GM12874 (cell line): ENCODE data around the gene NAV2.

Source experiments
- TF ChIP-seq, protein P1 (sequence below): IDR thresholded peaks from 2 replicates; pipeline ENCODE4 v1.5.1; 2011; ENCODE audit warnings: low read depth, mild to moderate bottlenecking, control low read depth, low read length, moderate library complexity; ENCODE audit not compliant: insufficient read depth

NAV2 gene

DNA sequence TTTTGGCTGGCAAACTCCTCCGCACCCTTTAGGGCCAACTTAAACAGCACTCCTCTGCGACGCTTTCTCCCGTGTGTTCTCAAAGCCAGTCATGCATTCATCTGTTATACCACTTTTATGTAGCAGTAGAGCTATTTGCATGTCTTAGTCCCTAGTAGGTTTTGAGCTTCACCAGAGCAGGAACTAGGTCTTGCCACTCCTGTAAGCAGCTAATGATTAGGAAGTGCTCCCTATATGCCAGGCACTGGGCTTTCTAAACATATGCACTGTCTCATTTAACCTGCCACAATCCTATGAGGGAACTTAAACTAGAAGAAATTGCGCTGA lies 266.8 kb downstream of the NAV2 start:
- TF ChIP-seq, protein P1, sequence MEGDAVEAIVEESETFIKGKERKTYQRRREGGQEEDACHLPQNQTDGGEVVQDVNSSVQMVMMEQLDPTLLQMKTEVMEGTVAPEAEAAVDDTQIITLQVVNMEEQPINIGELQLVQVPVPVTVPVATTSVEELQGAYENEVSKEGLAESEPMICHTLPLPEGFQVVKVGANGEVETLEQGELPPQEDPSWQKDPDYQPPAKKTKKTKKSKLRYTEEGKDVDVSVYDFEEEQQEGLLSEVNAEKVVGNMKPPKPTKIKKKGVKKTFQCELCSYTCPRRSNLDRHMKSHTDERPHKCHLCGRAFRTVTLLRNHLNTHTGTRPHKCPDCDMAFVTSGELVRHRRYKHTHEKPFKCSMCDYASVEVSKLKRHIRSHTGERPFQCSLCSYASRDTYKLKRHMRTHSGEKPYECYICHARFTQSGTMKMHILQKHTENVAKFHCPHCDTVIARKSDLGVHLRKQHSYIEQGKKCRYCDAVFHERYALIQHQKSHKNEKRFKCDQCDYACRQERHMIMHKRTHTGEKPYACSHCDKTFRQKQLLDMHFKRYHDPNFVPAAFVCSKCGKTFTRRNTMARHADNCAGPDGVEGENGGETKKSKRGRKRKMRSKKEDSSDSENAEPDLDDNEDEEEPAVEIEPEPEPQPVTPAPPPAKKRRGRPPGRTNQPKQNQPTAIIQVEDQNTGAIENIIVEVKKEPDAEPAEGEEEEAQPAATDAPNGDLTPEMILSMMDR: no peak

- TF ChIP-seq, protein P1: no peak
These were observed 267.8 kb downstream of the NAV2 start for GRCh38 chr11:19980388-19980787.

- TF ChIP-seq, protein P1: no peak
These were observed 268.5 kb downstream of the NAV2 start for GRCh38 chr11:19980957-19981669.

GRCh38 chr11:19982774-19983495 lies 270.3 kb downstream of the NAV2 start:
- TF ChIP-seq, protein P1: no peak

GRCh38 chr11:19984048-19984742 lies 271.6 kb downstream of the NAV2 start:
- TF ChIP-seq, protein P1: no peak

GRCh38 chr11:19985111-19985510 lies 272.5 kb downstream of the NAV2 start:
- TF ChIP-seq, protein P1: no peak

GRCh38 chr11:19987331-19987801 lies 274.7 kb downstream of the NAV2 start:
- TF ChIP-seq, protein P1: no peak
